Loucy (cell line): ENCODE results near the gene ELN.

Experiments used
- H2AFZ ChIP-seq: fragments of 200-600 bp; sonication (generic); 2 replicates; pipeline ENCODE4 v1.6.0; 2016; ENCODE audit warnings: antibody characterized with exemption, mild to moderate bottlenecking, low read length, moderate library complexity
- H3F3A ChIP-seq: fragments of 200-600 bp; 2 replicates; pipeline ENCODE4 v1.6.0; 2016; ENCODE audit warnings: antibody characterized with exemption, low read depth, mild to moderate bottlenecking
- H3K27me3 ChIP-seq: fragments of 200-600 bp; sonication (generic); 2 replicates; pipeline ENCODE4 v1.6.1; 2014; ENCODE audit warnings: low read length, mild to moderate bottlenecking; ENCODE audit not compliant: insufficient read depth, poor library complexity, severe bottlenecking
- H3K36me3 ChIP-seq: fragments of 200-600 bp; sonication (generic); 2 replicates; pipeline ENCODE4 v1.6.1; 2016; ENCODE audit warnings: low read length; ENCODE audit not compliant: insufficient read depth
- H3K4me1 ChIP-seq: fragments of 200-600 bp; sonication (generic); 2 replicates; pipeline ENCODE4 v1.5.1; 2014; ENCODE audit warnings: low read length, mild to moderate bottlenecking; ENCODE audit not compliant: insufficient read depth, poor library complexity, severe bottlenecking
- H3K4me2 ChIP-seq: fragments of 200-600 bp; sonication (generic); 2 replicates; pipeline ENCODE4 v1.6.0; 2014; ENCODE audit warnings: antibody characterized with exemption, low read length, low read depth, mild to moderate bottlenecking; ENCODE audit not compliant: poor library complexity, severe bottlenecking
- H3K4me3 ChIP-seq: fragments of 200-600 bp; sonication (generic); 2 replicates; pipeline ENCODE4 v1.5.1; 2014; ENCODE audit warnings: low read length, mild to moderate bottlenecking, mixed read lengths; ENCODE audit not compliant: poor library complexity, severe bottlenecking
- H3K79me2 ChIP-seq: fragments of 200-600 bp; sonication (generic); 2 replicates; pipeline ENCODE4 v1.6.1; 2014; ENCODE audit warnings: low read length; ENCODE audit not compliant: insufficient read depth
- H3K9ac ChIP-seq: fragments of 200-600 bp; sonication (generic); 2 replicates; pipeline ENCODE4 v1.6.0; 2014; ENCODE audit warnings: mild to moderate bottlenecking, low read depth, low read length, moderate library complexity; ENCODE audit not compliant: poor library complexity, severe bottlenecking
- H3K9me2 ChIP-seq: fragments of 200-600 bp; sonication (generic); replicated peaks from 2 replicates; pipeline ENCODE4 v1.6.1; 2016; ENCODE audit warnings: low read depth, low read length, mixed read lengths
- H3K9me3 ChIP-seq: fragments of 200-600 bp; sonication (generic); 2 replicates; pipeline ENCODE4 v1.6.1; 2014; ENCODE audit warnings: mild to moderate bottlenecking, antibody characterized with exemption, low read length, low read depth; ENCODE audit not compliant: insufficient read depth
- H4K20me1 ChIP-seq: fragments of 200-600 bp; sonication (generic); 2 replicates; pipeline ENCODE4 v1.6.0; 2014; ENCODE audit warnings: antibody characterized with exemption, low read length, mild to moderate bottlenecking; ENCODE audit not compliant: insufficient read depth, poor library complexity, severe bottlenecking
- EZH2phosphoT487 ChIP-seq: fragments of 200-600 bp; IDR thresholded peaks from 2 replicates; pipeline ENCODE4 v1.6.1; 2018; ENCODE audit warnings: antibody characterized with exemption, mild to moderate bottlenecking, moderate library complexity, borderline replicate concordance
- TF ChIP-seq, protein P1 (sequence below): fragments of 200-600 bp; sonication (generic); conservative IDR thresholded peaks from 2 replicates; pipeline ENCODE4 v1.5.1; 2014; ENCODE audit warnings: mild to moderate bottlenecking, antibody characterized with exemption, low read length

The ELN gene

DNA sequence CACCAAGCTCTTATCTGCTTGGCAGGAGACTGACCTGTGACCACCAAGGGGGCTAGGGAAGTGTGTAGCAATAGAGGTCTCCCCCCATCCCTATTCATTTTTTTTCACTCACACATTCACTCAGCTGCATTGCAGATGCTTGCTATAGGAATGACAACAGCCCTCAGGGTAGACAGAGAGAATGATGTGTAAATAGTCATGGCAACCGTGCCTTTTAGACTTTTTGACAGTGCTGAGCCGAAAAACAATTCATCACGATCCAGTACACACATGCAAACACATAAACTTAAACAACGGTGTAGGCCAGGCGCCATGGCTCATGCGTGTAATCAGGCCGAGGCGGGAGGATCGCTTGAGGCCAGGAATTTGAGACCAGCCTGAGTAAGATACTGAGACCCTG lies 7.6 kb upstream of the ELN start:
- H3K9ac ChIP-seq: no peak overlapping the region
- H3K9me3 ChIP-seq: no peaks in the 10 kb centered on the region
- no peaks in the 10 kb centered on the region for H3F3A ChIP-seq
- no peak for TF ChIP-seq EZH2phosphoT487
- TF ChIP-seq, protein P1, sequence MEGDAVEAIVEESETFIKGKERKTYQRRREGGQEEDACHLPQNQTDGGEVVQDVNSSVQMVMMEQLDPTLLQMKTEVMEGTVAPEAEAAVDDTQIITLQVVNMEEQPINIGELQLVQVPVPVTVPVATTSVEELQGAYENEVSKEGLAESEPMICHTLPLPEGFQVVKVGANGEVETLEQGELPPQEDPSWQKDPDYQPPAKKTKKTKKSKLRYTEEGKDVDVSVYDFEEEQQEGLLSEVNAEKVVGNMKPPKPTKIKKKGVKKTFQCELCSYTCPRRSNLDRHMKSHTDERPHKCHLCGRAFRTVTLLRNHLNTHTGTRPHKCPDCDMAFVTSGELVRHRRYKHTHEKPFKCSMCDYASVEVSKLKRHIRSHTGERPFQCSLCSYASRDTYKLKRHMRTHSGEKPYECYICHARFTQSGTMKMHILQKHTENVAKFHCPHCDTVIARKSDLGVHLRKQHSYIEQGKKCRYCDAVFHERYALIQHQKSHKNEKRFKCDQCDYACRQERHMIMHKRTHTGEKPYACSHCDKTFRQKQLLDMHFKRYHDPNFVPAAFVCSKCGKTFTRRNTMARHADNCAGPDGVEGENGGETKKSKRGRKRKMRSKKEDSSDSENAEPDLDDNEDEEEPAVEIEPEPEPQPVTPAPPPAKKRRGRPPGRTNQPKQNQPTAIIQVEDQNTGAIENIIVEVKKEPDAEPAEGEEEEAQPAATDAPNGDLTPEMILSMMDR: no peak
- H3K79me2 ChIP-seq: no peaks in the 10 kb centered on the region
- no peaks in the 10 kb centered on the region for H3K4me1 ChIP-seq
- no peaks in the 10 kb centered on the region for H4K20me1 ChIP-seq
- no peak overlapping the region for H2AFZ ChIP-seq
- no peaks in the 10 kb centered on the region for H3K27me3 ChIP-seq
- no peaks in the 10 kb centered on the region for H3K36me3 ChIP-seq
- H3K4me2 ChIP-seq: no peak overlapping the region
- no peak overlapping the region for H3K4me3 ChIP-seq
- H3K9me2 ChIP-seq: no peaks in the 10 kb centered on the region

DNA sequence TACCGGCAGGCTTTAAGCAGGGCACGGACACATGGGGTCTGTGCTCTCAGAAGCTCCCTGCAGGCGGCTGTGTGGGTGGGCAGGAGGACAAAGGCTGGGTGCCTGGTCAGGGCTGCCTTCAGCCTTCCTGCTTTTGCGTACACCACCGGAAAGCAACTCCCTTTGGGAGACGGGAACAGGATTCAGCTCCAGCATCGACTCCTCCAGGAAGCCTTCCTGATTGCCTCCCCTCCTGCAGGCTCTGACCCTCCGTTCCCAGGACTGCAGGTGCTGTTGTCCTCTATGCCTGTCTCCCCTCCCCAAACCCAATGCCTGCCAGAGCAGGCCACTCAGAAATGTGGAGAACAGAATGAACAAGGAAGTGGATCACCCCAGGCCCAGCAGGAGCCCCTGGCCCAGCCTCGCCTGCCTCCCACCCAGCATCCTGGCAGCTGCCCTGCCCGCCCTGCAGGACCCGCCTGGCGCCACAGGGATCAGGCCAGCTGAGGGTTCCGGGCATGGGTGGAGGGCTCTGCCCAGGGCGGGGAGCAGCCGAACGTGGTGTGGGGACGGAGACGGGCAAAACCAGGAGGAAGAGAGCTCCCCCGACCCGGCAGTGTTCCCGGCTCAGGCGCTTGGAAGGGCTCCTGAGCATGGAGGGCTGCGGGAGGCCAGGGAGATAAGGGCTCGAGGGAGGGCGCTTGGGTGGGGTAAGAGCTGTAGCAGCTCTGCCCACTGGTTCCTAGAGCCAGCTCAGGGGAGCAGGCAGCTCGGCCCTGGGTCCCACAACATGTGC lies 6.2 kb upstream of the ELN start:
- no peak overlapping the region for H3K4me3 ChIP-seq
- H3K27me3 ChIP-seq: no peaks in the 10 kb centered on the region

DNA sequence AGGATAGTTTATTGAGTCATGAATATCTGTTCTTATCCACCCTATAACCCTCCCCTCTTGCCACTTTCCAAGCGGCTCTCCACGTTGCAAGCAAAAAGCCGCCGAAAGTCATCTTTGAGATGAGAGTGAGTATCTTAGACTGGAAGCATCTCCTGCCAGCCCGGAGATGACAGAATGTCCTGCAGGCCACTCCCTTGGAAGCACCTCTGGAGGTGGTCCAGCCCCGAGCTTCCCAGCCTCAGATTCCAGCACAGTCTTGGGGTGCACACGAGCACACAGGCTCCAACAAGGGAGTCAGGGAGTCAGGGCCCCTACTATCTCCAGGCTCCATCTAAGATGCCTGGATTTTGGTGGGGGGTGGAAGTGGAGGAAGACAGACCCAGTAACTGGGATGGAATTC lies 5.5 kb upstream of the ELN start:
- Histone ChIP-seq H3K4me1 (peaks cover 3% of the 10 kb centered on the region), H3K9ac (no peak overlapping the region), H3K4me2 (no peak overlapping the region), H3K27me3 (no peaks in the 10 kb centered on the region), H3K4me3 (no peak overlapping the region), H2AFZ (no peak overlapping the region), H3K36me3 (no peaks in the 10 kb centered on the region), H4K20me1 (no peaks in the 10 kb centered on the region), H3F3A (no peaks in the 10 kb centered on the region), H3K9me2 (no peaks in the 10 kb centered on the region), H3K79me2 (no peaks in the 10 kb centered on the region), H3K9me3 (no peaks in the 10 kb centered on the region)
- TF ChIP-seq, protein P1: no peak
- no peak for TF ChIP-seq EZH2phosphoT487

More for the DNA sequence above, 6.2 kb upstream of the ELN start:
- no peaks in the 10 kb centered on the region for H3K9me3 ChIP-seq
- no peaks in the 10 kb centered on the region for H3F3A ChIP-seq
- TF ChIP-seq, protein P1: no peak
- TF ChIP-seq EZH2phosphoT487: no peak
- no peaks in the 10 kb centered on the region for H3K36me3 ChIP-seq
- H3K4me1 ChIP-seq: peaks cover 3% of the 10 kb centered on the region
- no peak overlapping the region for H3K4me2 ChIP-seq
- H4K20me1 ChIP-seq: no peaks in the 10 kb centered on the region
- H2AFZ ChIP-seq: no peak overlapping the region
- no peaks in the 10 kb centered on the region for H3K79me2 ChIP-seq
- H3K9me2 ChIP-seq: no peaks in the 10 kb centered on the region
- no peak overlapping the region for H3K9ac ChIP-seq
